Kidney glomerular epithelial cell (primary cell): Measurements from ENCODE around the gene IFT122.
A peak's percentile ranks its signal among the peaks of the same experiment; 100 is the strongest.
"Not testable (repeated sequence)": the region's sequence is repeated elsewhere in the genome, so short reads cannot be mapped to it uniquely, and the experiment has no call there.

Experiments used
- DNase-seq: peaks from one replicate; lab custom pipeline; 2025; lab: John Stamatoyannopoulos, UW

Gene IFT122

DNA sequence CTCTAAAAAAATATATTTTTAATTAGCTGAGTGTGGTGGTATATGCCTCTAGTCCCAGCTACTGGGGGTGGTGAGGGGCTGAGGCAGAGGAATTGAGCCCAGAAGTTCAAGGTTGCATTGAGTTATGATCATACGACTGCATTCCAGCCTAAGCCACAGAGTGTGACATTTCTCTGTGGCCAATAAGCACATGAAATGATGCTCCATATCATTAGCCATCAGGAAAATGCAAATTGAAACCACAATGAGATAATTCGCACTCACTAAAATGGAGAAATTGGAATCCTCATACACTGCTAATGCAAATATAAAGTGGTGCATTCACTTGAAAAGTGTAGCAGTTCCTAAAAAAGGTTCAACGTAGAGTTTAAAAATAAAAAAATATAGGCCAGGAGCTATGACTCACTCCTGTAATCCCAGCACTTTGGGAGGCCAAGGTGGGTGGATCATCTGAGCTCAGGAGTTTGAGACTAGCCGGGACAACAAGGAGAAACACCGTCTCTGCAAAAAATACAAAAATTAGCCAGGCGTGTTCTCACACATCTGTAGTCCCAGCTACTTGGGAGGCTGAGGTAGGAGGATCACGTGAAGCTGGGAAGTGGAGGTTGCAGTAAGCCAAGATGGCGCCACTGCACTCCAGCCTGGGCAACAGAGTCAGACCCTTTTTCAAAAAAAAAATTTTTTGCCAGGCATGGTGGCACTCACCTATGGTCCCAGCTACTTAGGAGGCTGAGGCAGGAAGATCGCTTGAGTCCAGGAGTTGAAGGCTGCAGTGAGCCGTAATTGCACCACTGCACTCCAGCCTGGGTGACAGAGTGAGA is 35.2 kb downstream of the IFT122 start:
- DNase-seq = no peak

- DNase-seq = no peak
These were observed 35.8 kb downstream of the IFT122 start for GRCh38 chr3:129475863-129476262.

DNA sequence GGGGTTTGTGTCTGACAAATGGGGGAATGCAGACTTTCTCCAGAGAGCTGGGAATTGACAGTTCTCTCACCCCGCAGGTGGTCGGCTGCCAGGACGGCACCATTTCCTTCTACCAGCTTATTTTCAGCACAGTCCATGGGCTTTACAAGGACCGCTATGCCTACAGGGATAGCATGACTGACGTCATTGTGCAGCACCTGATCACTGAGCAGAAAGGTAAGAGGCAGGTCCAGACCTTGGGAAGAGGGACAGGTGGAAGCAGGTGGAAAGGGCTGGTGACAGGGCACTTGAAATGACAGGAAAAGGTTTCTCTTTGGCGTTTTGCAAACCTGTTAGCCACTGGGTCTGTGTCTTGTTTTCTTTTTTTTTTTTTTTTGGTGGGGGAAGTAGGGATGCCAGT is 36.6 kb downstream of the IFT122 start:
- DNase-seq = no peak

DNA sequence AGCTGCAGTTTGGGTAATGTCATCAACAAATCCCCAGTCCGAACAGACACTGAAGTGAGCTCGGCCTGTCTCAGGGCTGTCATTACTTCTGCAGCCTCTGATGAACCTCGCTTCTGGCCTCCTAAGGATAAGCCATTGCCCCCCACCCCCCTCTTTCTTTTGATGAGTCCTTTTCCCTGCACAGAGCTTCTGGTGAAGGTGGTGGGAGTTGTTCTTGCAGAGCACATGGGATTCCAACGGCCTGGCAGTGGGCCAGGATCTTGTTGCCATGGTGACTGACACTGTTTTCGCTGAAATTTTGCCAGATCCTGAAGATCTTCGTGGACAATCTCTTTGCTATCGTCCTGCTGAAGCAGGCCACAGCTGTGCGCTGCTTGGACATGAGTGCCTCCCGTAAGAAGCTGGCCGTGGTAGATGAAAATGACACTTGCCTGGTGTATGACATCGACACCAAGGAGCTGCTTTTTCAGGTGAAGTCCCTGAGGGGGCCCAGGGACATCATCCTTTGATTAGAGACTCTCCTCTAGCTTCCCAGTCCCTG is 41.3 kb downstream of the IFT122 start:
- DNase-seq = peak; percentile 7

DNA sequence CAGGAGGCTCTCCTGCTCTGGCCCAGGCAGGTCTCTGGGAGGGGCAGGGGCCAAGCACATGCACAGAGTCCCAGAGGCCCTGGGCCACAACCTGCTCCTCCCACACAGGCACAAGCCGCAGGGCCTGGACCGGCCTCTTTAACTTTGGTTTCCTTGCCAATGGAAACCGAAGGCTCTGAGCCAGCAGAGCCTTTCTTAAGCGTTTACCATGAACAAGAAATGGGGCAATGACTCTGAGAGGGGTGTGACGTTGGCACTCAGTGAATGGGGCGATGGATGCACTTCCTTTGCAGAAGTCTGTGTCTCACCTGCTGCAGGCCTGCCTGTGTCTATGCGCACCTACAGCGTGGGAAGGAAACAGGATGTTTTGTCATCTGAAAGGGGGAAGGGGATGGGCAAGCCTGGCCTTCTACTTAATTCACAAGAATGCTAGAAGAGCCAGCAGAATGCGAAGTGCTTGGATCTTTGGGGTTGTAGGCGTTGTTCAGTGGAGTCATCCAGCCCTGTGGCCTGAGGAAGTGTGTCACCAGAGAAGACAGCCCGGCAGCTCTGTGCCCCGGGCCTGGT is 41.8 kb downstream of the IFT122 start:
- no peak for DNase-seq

DNA sequence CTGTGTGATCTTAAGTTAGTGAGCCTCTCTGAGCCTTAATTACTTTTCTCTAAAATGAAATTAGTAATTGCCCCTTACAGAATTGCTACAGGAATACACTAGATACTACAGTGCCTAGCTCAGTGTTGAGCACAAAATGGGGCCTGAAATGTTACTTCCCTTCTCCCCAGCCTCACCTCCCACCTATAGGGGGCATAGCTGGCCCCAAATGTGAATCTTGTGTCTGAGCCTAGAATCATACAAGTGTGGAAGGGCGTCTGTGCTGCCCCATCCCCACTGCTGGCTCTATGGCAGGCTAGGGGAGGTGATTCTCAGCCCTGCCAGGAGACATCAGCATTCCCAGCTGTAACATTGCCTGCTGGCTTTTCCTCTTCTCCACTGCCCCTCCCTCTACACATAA is 42.7 kb downstream of the IFT122 start:
- DNase-seq = no peak

- no peak for DNase-seq
These were observed 43.8 kb downstream of the IFT122 start for GRCh38 chr3:129483870-129484269.

- DNase-seq = not testable (repeated sequence)
These were observed 45.1 kb downstream of the IFT122 start for GRCh38 chr3:129485146-129485545.

DNA sequence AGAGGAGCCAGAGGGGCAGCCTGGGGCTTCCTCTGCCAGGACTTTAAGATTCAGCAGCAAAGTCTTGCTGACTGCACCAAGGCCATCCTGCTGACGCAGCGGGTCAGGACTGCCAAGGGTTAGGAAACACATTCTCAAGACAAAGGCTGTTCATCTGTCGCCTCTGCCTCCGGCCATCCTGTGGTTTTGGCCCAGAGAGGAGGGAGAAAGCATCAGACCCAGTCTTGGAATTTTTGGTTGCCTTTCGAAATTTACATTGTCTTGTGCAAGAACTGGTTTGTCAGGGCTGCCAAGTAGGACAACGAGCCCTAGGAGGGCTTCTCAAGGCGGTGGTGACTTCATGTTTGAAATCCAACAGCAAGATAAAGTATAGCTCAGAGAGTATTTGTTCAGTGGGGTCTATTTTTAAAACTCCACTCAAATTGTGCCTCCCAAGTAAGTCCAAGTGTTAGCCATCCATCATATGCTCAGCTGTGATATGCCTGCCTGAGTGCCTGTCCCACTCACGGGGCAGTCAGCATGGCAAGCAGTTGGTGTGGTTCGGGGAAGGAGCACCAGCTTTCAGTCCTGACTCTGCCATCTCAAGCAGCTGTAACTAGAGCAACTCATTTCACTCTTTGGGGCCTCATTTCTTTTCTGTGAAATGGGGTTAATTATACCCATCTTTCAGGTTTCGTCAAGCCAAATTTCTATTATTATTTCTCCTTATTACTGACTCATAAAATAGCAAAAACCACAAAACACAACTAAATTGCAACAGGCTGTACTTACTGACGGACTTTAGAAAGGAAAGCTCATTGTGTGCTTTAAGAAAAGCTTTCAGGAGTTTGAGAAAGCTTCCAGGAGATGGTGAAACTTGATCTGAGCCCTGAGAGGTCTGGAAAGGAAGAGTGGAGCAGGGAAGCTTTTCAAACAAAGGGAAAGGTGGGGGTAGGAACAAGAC is 46.0 kb downstream of the IFT122 start:
- DNase-seq = no peak

- no peak for DNase-seq
These were observed 46.6 kb downstream of the IFT122 start for GRCh38 chr3:129486664-129487035.

GRCh38 chr3:129487183-129487867 is 47.3 kb downstream of the IFT122 start:
- DNase-seq = no peak

- DNase-seq = not testable (repeated sequence)
These were observed 47.9 kb downstream of the IFT122 start for GRCh38 chr3:129487868-129488335.

- DNase-seq = not testable (repeated sequence)
These were observed 49.2 kb downstream of the IFT122 start for GRCh38 chr3:129489258-129489657.

DNA sequence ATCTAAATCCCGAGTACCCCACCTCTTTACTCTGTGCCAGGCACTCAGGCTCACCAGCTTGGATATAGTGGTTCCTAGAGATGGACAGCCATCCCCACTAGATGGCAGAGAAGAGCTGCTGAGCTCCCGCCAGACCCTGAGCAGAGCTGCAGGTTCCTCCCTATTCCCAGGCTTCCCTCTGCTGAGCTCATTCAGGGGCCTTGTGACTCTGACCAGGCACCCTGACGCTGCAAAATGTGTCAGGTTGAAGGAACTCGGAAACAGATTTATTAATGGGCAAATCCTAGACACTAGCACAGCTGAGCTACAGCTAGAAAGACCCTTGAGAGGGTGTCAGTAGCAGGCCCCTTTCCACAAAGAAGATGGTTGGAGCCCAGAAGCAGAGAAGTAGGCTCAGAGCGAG is 50.2 kb downstream of the IFT122 start:
- DNase-seq = peak; percentile 92

DNA sequence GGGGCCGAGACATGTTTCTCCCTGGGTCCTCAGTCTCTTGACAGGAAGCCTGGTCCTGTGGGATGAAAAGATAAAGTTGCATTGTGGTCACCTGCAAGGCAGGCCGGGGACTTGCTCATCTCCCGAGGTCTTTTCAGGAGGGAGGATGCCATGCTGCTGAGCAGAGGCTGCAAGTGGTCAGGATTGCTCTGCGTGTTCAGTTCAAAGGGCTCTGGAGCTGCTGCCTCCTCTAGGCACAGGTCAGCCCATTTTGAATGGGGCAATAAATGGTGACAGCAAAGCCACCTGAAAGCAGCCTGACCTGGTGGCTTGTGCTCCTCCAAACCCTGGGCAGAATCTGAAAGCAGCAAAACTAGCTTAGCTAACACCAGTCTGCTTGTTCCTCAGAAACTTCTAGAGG is 51.1 kb downstream of the IFT122 start:
- not testable (repeated sequence) for DNase-seq

- DNase-seq = no peak
These were observed 51.8 kb downstream of the IFT122 start for GRCh38 chr3:129491794-129492193.

DNA sequence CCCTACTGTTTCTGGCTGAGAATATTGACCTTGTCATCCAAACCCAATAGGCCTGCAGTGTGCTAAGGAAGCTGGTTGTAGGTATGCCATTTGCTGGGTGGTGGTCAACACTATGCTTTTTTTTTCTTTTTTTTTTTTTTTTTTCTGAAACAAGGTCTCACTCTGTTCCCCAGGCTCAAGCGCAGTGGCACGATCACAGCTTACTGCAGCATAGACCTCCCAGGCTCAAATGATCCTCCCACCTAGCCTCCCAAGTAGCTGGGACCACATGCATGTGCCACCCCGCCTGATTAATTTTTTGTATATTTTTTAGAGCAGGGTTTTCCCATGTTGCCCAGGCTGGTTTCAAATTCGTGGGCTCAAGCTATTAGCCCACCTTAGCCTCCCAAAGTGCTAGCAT is 52.7 kb downstream of the IFT122 start:
- DNase-seq = no peak

- DNase-seq = no peak
These were observed 53.2 kb downstream of the IFT122 start for GRCh38 chr3:129493206-129493605.

- DNase-seq = not testable (repeated sequence)
These were observed 54.5 kb downstream of the IFT122 start for GRCh38 chr3:129494499-129494898.

GRCh38 chr3:129495006-129495639 is 55.1 kb downstream of the IFT122 start:
- peak; percentile 15 for DNase-seq

- not testable (repeated sequence) for DNase-seq
These were observed 57.9 kb downstream of the IFT122 start for GRCh38 chr3:129497876-129498275.
